K562 (cell line): ENCODE data around the gene FOS. TPM values are rescaled to one million over a fixed set of nuclear protein-coding genes. Genes with fewer than 3 reads are reported as not detected.

Experiments
- ATAC-seq: fragments of 200-7000 bp; cut with Tn5 transposase; 3 replicates; pipeline ENCODE4 v1.9.1; 2020; ENCODE audit warnings: moderate library complexity
- BruUV-seq: library from RNA; stranded (reverse); fragments of 400-500 nt; replicated peaks from 2 replicates; lab custom pipeline; 2021; lab: Mats Ljungman, UMichigan
- CTCF ChIA-PET: fragments of 300-600 bp; formaldehyde crosslinking; extraction: SDS; loops from one replicate; lab custom pipeline; 2021; ENCODE audit warnings: low intra/inter-chr PET ratio; lab: Yijun Ruan, JAX
- POLR2A ChIA-PET: fragments of 300-600, 350-650 bp; sonication (Branson Sonifier 250); formaldehyde crosslinking; extraction: SDS; loops from one replicate; lab custom pipeline; 2021; ENCODE audit warnings: antibody characterized with exemption, inconsistent platforms; lab: Yijun Ruan, JAX
- DNase-seq, 4 experiments: peaks; one replicate each; pipeline versions ENCODE4 v3.0.0 to v3.0.0-alpha.2; 2011 to 2018; ENCODE audit warnings: low spot score in 3 of 4, mixed read lengths in 3 of 4; ENCODE audit errors: extremely low read depth in 1 of 4
- FAIRE-seq: peaks from 2 replicates; lab custom pipeline; 2011; peaks lifted over from hg19 to GRCh38; lab: Jason Lieb, UNC
- H2AFZ ChIP-seq: 2 replicates; pipeline ENCODE4 v1.6.0; 2011; ENCODE audit warnings: low read depth, low read length, control low read depth, inconsistent platforms
- H3K27ac ChIP-seq: fragments of 200-600 bp; 3 replicates; pipeline ENCODE4 v1.8.0; 2011; ENCODE audit warnings: low read depth, mild to moderate bottlenecking, control low read depth, inconsistent platforms, low read length, moderate library complexity, mixed read lengths; ENCODE audit errors: extremely low read depth
- H3K27me3 ChIP-seq, 2 experiments: fragments of 300-600 bp in 1 of 2; 2 replicates in 1 of 2; 3 replicates in 1 of 2; pipeline versions ENCODE4 v1.6.0 to v1.8.0; 2011; ENCODE audit warnings: inconsistent platforms in 2 of 2, low read length in 2 of 2, mild to moderate bottlenecking in 1 of 2, mixed read lengths in 1 of 2, moderate library complexity in 1 of 2; ENCODE audit not compliant: control insufficient read depth in 2 of 2, insufficient read depth in 2 of 2
- H3K36me3 ChIP-seq: fragments of 300-600 bp; 3 replicates; pipeline ENCODE4 v1.8.0; 2011; ENCODE audit warnings: mild to moderate bottlenecking, low read length, inconsistent platforms; ENCODE audit not compliant: control insufficient read depth, insufficient read depth
- H3K4me1 ChIP-seq, 2 experiments: fragments of 200-600 bp in 1 of 2; replicated peaks in 1 of 2; 2 replicates in 1 of 2; 3 replicates in 1 of 2; pipeline versions ENCODE4 v1.5.1 to v1.8.0; 2011; ENCODE audit warnings: inconsistent platforms in 2 of 2, low read length in 2 of 2, mild to moderate bottlenecking in 1 of 2, mixed read lengths in 1 of 2, moderate library complexity in 1 of 2; ENCODE audit not compliant: control insufficient read depth in 2 of 2, insufficient read depth in 2 of 2
- H3K4me2 ChIP-seq: 2 replicates; pipeline ENCODE4 v1.6.1; 2011; ENCODE audit warnings: low read length, control low read depth, inconsistent platforms, mixed read lengths; ENCODE audit not compliant: insufficient read depth
- H3K4me3 ChIP-seq: fragments of 200-600 bp; sonication (generic), shearing (Covaris generic); 2 replicates; pipeline ENCODE4 v1.5.1; 2016; ENCODE audit warnings: control low read depth, inconsistent platforms
- H3K79me2 ChIP-seq: fragments of 200-600 bp; 3 replicates; pipeline ENCODE4 v1.8.0; 2011; ENCODE audit warnings: low read length, inconsistent platforms; ENCODE audit not compliant: control insufficient read depth, insufficient read depth
- H3K9ac ChIP-seq, 2 experiments: 2 replicates each; pipeline versions ENCODE4 v1.6.0 to v1.6.1; 2011; ENCODE audit warnings: low read depth in 2 of 2, low read length in 2 of 2, control low read depth in 1 of 2, inconsistent platforms in 1 of 2, mild to moderate bottlenecking in 1 of 2, mixed read lengths in 1 of 2; ENCODE audit not compliant: insufficient read depth in 1 of 2
- H3K9me1 ChIP-seq: one replicate; pipeline ENCODE4 v1.6.0; 2011; ENCODE audit warnings: inconsistent platforms, mild to moderate bottlenecking, low read length, moderate library complexity; ENCODE audit not compliant: control insufficient read depth, insufficient read depth
- H3K9me3 ChIP-seq: replicated peaks from 2 replicates; pipeline ENCODE4 v1.5.1; 2011; ENCODE audit warnings: low read depth, low read length, inconsistent platforms; ENCODE audit not compliant: control insufficient read depth, insufficient read depth
- H4K20me1 ChIP-seq: replicated peaks from 2 replicates; pipeline ENCODE4 v1.6.1; 2011; ENCODE audit warnings: low read length, inconsistent platforms, mixed read lengths; ENCODE audit not compliant: control insufficient read depth, insufficient read depth
- ADNP ChIP-seq: fragments of 200-800 bp; sonication (Bioruptor generic); IDR thresholded peaks from 2 replicates; pipeline ENCODE4 v1.6.1; 2016; ENCODE audit warnings: missing genetic modification characterization, missing compliant biosample characterization
- CAMTA2 ChIP-seq: fragments of 250-450 bp; sonication (Bioruptor Pico); conservative IDR thresholded peaks from 2 replicates; pipeline ENCODE4 v1.5.1; 2022
- CBFA2T2 ChIP-seq: fragments of 450-650 bp; conservative IDR thresholded peaks from 2 replicates; pipeline ENCODE4 v1.6.1; 2017; ENCODE audit warnings: mild to moderate bottlenecking
- CTCF ChIP-seq, 3 experiments: IDR thresholded peaks in 2 of 3; conservative IDR thresholded peaks in 1 of 3; 2 replicates each; pipeline ENCODE4 v1.5.1; 2011 to 2012; ENCODE audit warnings: low read length in 3 of 3, mild to moderate bottlenecking in 3 of 3, control low read depth in 2 of 3, improper control_type of control experiment in 1 of 3, inconsistent platforms in 1 of 3, low read depth in 1 of 3, mixed read lengths in 1 of 3, moderate library complexity in 1 of 3; ENCODE audit not compliant: insufficient read depth in 2 of 3
- HNRNPK ChIP-seq: fragments of 200-400 bp; formaldehyde crosslinking; IDR thresholded peaks from one replicate; pipeline ENCODE4 v1.6.1; 2018; ENCODE audit warnings: mild to moderate bottlenecking, low read depth, low read length; ENCODE audit not compliant: poor library complexity, severe bottlenecking
- HNRNPLL ChIP-seq: fragments of 200-400 bp; formaldehyde crosslinking; IDR thresholded peaks from 2 replicates; pipeline ENCODE4 v1.6.1; 2017; ENCODE audit warnings: low read length, low read depth, mild to moderate bottlenecking; ENCODE audit not compliant: poor library complexity, severe bottlenecking
- NELFE ChIP-seq: IDR thresholded peaks from 2 replicates; pipeline ENCODE4 v1.6.1; 2011; ENCODE audit warnings: mild to moderate bottlenecking; ENCODE audit not compliant: insufficient read depth, insufficient read length
- NFIC ChIP-seq: fragments of 450-650 bp; IDR thresholded peaks from 2 replicates; pipeline ENCODE4 v1.6.1; 2017; ENCODE audit warnings: mild to moderate bottlenecking, inconsistent platforms
- NFXL1 ChIP-seq: fragments of 450-650 bp; formaldehyde crosslinking; IDR thresholded peaks from 2 replicates; pipeline ENCODE4 v1.4.0; 2021; ENCODE audit warnings: mild to moderate bottlenecking
- NRF1 ChIP-seq, 2 experiments: fragments of 450-650 bp; IDR thresholded peaks in 1 of 2; conservative IDR thresholded peaks in 1 of 2; 2 replicates each; pipeline ENCODE4 v1.6.1; 2014; ENCODE audit warnings: mild to moderate bottlenecking in 2 of 2
- PBX2 ChIP-seq, 2 experiments: IDR thresholded peaks in 1 of 2; conservative IDR thresholded peaks in 1 of 2; 2 replicates each; pipeline ENCODE4 v1.6.1; 2016; ENCODE audit warnings: low read depth in 2 of 2, mild to moderate bottlenecking in 1 of 2, missing compliant biosample characterization in 1 of 2, missing genetic modification characterization in 1 of 2, moderate library complexity in 1 of 2
- PHB ChIP-seq: fragments of 250-450 bp; sonication (Bioruptor Pico); IDR thresholded peaks from 2 replicates; pipeline ENCODE4 v1.5.0; 2021
- PKNOX1 ChIP-seq: fragments of 450-650 bp; IDR thresholded peaks from 2 replicates; pipeline ENCODE4 v1.6.1; 2016
- ZNF121 ChIP-seq: sonication (generic); formaldehyde crosslinking; conservative IDR thresholded peaks from 2 replicates; pipeline ENCODE4 v1.8.0; 2022; ENCODE audit warnings: missing genetic modification reagents
- WGBS: fragments of 100-300 bp; shearing (Covaris generic); methylation state at CpG from one replicate; pipeline ENCODE4 v1.1.6; 2016; ENCODE audit warnings: low coverage, mixed read lengths; ENCODE audit not compliant: insufficient coverage; ENCODE audit errors: missing lambda C conversion rate; 5-methylcytosine and 5-hydroxymethylcytosine counted together
- in situ Hi-C: fragments of 300-500 bp; cut with MboI; formaldehyde crosslinking; loops from 4 replicates; pipeline ENCODE4 v1.15.0; 2018; ENCODE audit warnings: inconsistent platforms, mixed read lengths
- intact Hi-C: fragments of 100-400 bp; cut with micrococcal nuclease; formaldehyde crosslinking; loops from 2 replicates; pipeline ENCODE4 v1.14.2; 2022
- polyA plus RNA-seq, 8 experiments: library from polyadenylated mRNA; depleted of rRNA in 4 of 8; stranded (reverse) in 5 of 8; unstranded in 3 of 8; fragments of >200 nt; fragmentation: Nextera tagmentation in 2 of 8; fragmentation: Illumina TruSeq in 1 of 8; extraction: Ambion mirVana in 2 of 8; extraction: Trizol in 1 of 8; gene quantifications; 2 replicates each; pipeline versions ENCODE4 v1.2.1 to v1.2.3, GENCODE V29; 2011 to 2014; ENCODE audit warnings: inconsistent platforms in 1 of 8, missing spikeins in 1 of 8
- total RNA-seq, 7 experiments: library from RNA; depleted of rRNA in 6 of 7; stranded (reverse); fragments of >200 nt in 6 of 7; fragmentation: Illumina TruSeq in 2 of 7; extraction: Trizol in 2 of 7; gene quantifications; 2 replicates each; pipeline versions ENCODE4 v1.2.1 to v1.2.3, GENCODE V29; 2011 to 2021; ENCODE audit warnings: low replicate concordance in 1 of 7
- TF ChIP-seq, protein P1 (sequence below): sonication (generic); formaldehyde crosslinking; IDR thresholded peaks from 2 replicates; pipeline ENCODE4 v1.9.0; 2022; ENCODE audit warnings: mild to moderate bottlenecking, missing genetic modification reagents

The FOS gene
- total and polyA plus RNA-seq, 9 of the 15 experiments (the other 6 are each of a cell fraction or from before 2014, with no cell fraction given), result 0.54 to 13.8 (median 8.9) TPM

- intact Hi-C loops (loop anchor here (5.0 kb wide), 1 partner anchor 67 kb away; no protein-coding TSS in a partner anchor), in situ Hi-C loops (no loop called here)
- Histone ChIP-seq H3K9ac (no peak overlapping the region), H3K4me1 (peaks cover 16 to 25% of the 10 kb centered on the region in 2 experiments; a peak in 4 of 5 replicates), H3K9me1 (peaks cover 3% of the 10 kb centered on the region), H3K36me3 (no peaks in the 10 kb centered on the region), H3K9me3 (no peaks in the 10 kb centered on the region), H3K4me2 (peak overlapping the region; percentile 20; the same call in 1 of the 2 replicates), H4K20me1 (no peaks in the 10 kb centered on the region), H3K27ac (0 out of 3 replicates have a peak overlapping the region, but pooled peaks have one; percentile 16), H3K4me3 (no peak overlapping the region), H3K27me3 (no peaks in the 10 kb centered on the region), H3K79me2 (no peaks in the 10 kb centered on the region), H2AFZ (peak overlapping the region; percentile 74)
- FAIRE-seq, result no peak
- ChIA-PET CTCF (no interaction called here), POLR2A (interaction anchor here (1.0 kb wide), 1 partner anchor 129 kb away, joined by 3 read pairs; no protein-coding TSS in a partner anchor)
- BruUV-seq, result no TSS peak
- ATAC-seq, result peak; percentile 47; the same call in 2 of the 3 replicates
- DNase-seq, result peak in 3 of 4 experiments; percentile 17 to 36 (median 32)
- 31% methylated on average over 4 of the region's 6 CpGs for WGBS
- TF ChIP-seq ADNP (tag), result no peak
- no peak for TF ChIP-seq HNRNPLL
- no peak for TF ChIP-seq NRF1 (conservative IDR thresholded peaks at IDR 0.05 in 1 of 2, IDR thresholded peaks at IDR 0.05 in 1 of 2)
- no peak for TF ChIP-seq CBFA2T2
- TF ChIP-seq, protein P1, sequence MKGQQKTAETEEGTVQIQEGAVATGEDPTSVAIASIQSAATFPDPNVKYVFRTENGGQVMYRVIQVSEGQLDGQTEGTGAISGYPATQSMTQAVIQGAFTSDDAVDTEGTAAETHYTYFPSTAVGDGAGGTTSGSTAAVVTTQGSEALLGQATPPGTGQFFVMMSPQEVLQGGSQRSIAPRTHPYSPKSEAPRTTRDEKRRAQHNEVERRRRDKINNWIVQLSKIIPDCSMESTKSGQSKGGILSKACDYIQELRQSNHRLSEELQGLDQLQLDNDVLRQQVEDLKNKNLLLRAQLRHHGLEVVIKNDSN (CRISPR knock-in tag), result no peak
- TF ChIP-seq CTCF (IDR thresholded peaks at IDR 0.05 in 2 of 3, conservative IDR thresholded peaks at IDR 0.05 in 1 of 3; ENCODE audit: insufficient read depth in 2 of 3, low read depth in 1 of 3, low read length in 3 of 3), result peak in 1 of 3 experiments; percentile 22; a peak in 1 of 6 replicates
- TF ChIP-seq HNRNPK, result no peak
- TF ChIP-seq NELFE, result no peak
- no peak for TF ChIP-seq PHB
- 0 out of 2 replicates have a peak, but pooled peaks have one; percentile 2 for TF ChIP-seq NFIC
- no peak for TF ChIP-seq NFXL1 (CRISPR knock-in tag)
- TF ChIP-seq PKNOX1, result peak; percentile 92
- TF ChIP-seq ZNF121 (CRISPR knock-in tag), result no peak
- TF ChIP-seq CAMTA2 (CRISPR knock-in tag), result no peak
- no peak for TF ChIP-seq PBX2 (CRISPR knock-in tag; IDR thresholded peaks at IDR 0.05; ENCODE audit: low read depth)
- TF ChIP-seq PBX2 (tag; conservative IDR thresholded peaks at IDR 0.05; ENCODE audit: low read depth), result peak; percentile 47; the same call in 1 of the 2 replicates
Observed at GRCh38 chr14:75230140-75230792, 48.4 kb upstream of the FOS start.
